Dedifferentiated amniotic fluid mesenchymal stem cell (primary cell): ENCODE data around the gene C11orf86.
"Not testable (repeated sequence)": the region's sequence is repeated elsewhere in the genome, so short reads cannot be mapped to it uniquely, and the experiment has no call there.

Experiments used
- DNase-seq: peaks from one replicate; pipeline ENCODE4 v3.0.0-alpha.2; 2016; ENCODE audit errors: extremely low spot score

The C11orf86 gene

DNA sequence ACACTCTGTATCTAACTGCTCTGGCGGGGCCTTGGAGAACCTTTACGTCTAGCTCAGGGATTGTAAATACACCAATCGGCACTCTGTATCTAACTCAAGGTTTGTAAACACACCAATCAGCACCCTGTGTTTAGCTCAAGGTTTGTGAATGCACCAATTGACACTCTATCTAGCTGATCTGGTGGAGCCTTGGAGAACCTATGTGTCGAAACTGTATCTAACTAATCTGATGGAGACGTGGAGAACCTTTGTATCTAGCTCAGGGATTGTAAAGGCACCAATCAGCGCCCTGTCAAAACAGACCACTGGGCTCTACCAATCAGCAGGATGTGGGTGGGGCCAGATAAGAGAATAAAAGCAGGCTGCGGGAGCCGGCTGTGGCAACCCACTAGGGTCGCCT lies 14.3 kb downstream of the C11orf86 start:
- not testable (repeated sequence) for DNase-seq

DNA sequence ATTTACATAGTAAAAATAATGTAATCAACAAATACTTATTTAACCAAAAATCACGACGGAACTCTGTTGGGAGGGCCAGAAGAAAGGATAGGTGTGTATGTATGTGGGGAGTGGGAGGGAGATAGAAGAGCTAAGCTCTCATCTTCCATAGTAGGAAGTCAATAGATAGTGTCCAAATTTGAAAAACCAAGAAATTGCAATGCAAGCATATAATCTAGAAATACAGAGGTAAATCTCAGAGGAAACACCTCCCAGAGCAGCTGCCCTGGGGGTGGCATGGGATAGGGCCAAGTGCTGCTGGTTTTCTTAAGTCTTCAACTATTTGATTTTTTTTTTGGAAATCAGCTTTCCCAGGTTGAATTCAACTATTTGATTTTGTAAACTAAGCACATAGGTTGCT lies 16.9 kb downstream of the C11orf86 start:
- DNase-seq: no peak

DNA sequence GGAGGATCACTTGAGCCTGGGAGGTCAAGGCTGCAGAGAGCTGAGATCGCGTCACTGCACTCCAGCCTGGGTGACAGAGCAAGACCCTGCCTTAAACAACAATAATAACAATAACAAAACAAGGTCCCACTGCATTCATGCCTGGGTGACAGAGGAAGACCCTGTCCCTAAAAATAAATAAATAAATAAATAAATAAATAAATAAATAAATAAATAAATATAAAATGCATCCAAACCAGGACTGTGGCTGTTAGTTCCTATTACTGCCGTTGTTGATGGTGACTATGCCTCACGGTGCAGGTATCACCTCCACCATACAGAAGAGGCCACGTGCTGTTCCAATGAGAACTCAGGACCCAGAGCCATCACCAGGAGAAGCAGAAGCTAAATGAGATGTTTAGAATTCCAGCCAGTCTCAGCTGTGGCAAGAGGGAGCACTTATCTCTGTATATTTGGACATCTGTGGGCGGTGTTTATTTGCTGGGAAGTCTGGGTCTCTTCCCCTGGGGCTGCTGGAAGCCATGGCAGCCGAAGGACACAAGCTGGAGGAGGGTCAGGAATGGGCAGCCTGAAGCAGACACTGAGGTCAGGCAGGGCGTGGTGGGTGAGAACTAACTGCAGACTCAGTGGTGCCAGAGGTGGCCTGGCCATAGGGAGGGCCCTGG lies 21.6 kb downstream of the C11orf86 start:
- no peak for DNase-seq

DNA sequence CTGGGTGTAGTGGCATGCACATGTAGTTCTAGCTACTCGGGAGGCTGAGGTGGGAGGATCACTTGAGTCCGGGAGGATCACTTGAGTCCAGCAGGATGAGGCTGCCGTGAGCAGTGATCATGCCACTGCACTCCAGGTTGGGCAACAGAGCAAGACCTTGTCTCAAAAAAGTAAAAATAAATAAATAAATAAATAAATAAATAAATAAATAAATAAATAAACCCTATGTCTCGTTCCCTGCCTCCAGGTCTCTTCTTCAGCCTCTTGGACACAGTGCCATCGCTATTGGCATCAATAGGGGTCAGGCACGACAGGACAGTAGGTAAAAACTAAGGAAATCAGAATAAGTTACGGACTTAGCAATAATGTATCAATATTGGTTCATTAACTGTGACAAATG lies 24.5 kb downstream of the C11orf86 start:
- no peak for DNase-seq

DNA sequence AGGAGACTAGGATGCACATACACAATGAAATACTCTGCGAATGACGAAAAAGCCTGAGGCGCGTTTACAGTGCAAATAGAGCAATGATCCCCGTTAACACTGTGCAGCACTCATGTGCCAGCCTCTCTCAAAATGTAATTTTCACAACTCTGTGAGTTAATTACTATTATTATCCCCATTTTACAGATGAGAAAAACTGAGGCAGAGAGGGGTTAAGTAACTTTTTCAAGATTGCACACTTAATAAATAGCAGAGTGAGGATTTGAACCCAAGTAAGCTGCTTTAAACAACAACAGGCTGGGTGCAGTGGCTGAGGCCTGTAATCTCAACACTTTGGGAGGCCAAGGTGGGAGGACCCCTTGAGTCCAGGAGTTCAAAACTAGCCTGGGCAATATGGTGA lies 26.2 kb downstream of the C11orf86 start:
- no peak for DNase-seq

DNA sequence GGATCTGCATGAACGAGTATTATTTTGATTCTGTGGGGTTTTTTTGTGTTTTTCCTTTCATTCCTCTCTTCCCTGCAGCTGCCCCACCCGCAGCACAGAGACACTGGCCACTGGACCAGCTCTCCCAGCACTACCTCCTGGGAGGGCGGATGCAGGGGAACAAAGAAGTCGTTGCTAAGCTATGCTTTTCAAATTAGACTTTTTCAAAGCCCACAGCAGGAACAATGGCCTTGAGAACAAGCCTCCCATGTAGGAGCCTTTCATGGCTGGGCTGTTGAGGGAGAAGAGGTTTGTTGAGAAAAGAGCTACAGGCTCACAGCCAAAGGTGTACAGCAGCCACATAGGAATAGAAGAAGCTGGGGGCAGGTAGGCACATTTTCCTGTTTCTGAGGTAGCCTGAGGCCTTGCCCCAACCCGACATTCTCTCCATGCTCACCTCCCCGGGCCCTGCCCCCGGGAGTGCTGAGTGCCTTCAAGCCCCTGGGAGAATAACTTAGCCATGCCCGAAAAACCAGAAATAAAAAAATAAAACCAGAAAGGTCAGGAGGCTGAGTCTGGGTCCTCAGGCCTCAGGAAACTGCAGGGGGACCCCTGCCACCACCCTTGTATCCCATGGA lies 27.3 kb downstream of the C11orf86 start:
- no peak for DNase-seq

DNA sequence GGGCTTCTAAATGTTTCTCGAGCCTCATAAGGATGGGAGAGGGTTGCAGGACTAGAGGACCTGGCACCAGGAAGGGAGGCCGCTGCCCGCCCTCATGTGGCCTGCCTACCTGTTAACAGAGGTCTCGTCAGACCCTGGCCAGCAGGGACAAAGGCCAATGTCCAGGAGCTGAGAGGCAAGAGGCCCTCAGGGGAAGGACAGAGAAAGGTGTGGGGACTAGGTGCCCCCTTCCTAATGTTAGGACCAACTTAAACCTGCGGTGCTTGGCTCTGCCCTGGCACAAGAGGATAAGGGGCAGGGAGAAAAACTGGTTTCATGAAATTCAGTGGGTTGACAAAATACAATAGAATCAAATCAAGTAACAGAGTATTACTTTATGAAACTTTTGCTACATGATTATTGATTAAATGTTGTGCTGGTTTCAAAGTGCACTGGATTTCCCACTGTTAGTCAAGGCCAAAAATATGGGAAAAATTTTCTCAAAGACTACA lies 27.9 kb downstream of the C11orf86 start:
- no peak for DNase-seq

DNA sequence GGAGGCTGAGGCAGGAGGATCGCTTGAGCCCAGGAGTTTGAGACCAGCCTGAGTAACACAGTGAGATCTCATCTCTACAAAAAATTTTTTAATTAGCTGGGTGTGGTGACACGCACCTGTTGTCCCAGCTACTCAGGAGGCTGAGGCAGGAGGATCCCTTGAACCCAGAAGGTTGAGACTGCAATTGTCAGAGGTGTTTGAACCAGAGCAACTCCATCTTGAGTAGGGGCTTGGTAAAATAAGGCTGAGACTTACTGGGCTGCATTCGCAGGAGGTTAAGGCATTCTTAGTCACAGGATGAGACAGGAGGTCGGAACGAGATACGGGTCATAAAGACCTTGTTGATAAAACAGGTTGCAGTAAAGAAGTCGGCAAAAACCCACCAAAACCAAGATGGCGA lies 30.1 kb downstream of the C11orf86 start:
- not testable (repeated sequence) for DNase-seq

DNA sequence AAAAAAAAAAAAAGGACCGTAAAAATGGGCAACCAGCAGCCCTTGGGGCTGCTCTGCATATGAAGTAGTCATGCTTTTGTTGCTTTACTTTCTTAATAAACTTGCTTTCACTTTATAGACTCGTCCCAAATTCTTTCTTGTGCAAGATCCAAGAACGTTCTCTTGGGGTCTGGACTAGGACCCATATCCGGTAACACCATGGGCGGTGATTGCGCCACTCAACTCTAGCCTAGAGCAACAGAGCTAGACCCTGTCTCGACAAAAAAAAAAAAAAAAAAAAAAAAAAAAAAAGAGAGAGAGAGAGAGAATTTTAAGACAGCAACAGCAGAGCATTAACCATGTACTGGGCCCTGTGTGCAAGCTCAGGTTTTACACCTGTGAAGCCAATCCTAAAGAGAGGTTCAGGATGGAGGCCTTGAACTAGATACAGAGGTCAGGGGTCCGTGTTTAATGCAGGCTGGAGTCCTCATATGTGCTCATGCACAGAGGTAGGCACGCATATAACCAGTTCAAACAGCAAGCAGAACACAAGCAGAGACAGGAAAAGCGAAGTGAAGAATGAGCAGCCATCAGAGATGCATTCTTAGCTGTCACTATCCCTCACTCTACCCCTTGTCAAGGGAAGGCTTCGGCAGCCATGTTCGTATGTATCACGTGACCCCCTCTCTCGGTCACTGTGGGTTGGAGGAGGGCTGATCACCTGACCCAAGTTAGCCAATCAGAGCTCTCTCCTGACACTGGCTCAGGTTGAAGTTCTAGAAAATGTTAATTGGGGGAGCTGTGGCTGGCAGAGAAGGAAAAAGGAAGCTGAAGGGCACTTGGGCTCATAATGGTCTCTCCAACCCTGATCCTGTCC lies 31.2 kb downstream of the C11orf86 start:
- DNase-seq: no peak

DNA sequence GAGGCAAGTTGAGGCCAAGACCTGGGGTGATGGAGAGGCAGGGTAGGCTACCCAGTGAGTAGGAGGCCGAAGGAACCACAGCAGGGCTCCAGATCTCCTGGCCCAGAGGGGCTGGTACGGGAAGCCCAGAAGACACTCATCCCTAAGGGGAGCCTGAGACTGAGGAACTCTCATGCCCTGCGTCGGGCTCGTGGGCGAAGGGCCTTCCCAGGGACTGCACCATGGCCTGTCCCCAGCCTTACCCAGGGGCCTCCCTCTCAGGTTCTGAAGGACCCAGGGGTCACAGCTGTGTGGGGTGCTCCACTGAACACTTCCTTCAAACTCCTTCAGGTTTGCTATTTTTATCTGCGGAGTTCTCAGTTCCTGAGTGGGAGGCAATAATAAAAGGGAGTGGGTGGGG lies 32.0 kb downstream of the C11orf86 start:
- no peak for DNase-seq

DNA sequence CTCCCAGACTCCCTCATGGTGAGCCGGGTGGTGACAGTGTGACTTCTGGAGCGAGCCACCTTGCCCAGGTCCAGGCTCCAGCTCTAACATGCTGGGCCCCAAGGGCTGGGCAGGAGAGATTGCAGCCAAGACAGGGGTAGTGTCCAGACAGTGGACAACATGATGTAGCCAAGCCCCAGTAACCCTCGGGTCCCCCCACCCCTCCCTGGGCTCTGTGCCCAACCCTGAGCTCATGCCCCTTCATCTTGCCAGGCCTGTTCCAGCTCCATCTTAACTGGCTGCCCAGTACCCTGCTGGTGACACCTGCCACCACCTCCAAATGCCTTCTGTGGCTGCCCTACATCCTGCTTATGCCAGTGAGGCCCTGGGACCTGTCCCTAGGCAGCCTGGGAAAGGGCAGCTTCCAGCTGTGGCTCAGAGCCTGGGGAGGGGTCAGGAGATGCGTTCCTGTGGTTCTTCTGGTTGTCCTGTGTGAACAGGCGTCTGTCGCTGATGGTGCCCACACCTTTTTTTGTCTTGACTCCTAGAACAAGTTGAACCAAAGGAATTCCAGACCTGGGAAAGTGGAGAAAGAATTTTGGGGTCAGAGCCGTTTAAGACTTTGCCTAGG lies 35.3 kb downstream of the C11orf86 start:
- no peak for DNase-seq

DNA sequence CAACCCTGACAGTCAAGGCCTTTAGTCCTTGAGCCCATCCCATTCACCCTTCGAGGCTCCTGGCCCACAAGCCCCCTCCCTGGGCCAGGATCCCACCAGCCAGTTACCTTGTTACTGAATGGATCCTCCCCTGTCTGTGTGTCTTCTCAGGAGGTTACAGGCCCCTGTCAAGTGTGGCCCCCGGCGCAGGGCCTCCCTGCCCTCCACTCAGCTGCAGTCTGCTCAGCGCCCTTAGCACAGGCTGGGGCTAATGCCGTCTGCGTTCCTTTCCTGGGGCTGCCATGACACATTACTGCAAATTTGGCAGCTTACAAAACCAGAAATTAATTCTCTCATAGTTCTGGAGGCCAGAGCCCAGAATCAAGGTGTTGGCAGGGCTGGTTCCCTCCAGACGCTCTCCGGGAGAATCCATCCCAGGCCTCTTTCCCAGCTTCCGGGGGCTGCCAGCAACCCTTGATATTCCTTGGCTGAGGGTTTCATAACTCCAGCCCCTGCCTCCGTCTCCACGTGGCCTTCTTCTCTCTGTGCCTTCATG lies 38.5 kb downstream of the C11orf86 start:
- DNase-seq: no peak

DNA sequence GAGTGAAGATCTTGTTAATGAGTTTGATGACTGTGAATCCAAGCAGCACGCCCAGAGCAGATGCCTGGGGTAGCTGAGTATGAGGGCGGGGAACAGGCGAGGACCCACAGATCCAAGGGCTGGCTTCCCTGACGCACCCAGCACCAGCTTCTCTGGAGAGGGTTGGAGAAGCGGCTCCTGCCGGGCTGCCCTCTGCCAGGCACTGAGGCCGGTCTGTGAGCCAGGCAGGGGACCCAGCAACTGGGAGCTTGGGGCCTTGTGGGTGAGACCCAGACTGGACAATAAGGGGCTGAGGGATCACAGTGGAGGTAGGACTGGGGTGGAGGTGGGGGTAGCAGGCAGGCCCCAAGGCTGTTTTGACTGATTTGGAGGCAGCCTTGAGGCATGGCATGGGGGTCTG lies 39.2 kb downstream of the C11orf86 start:
- no peak for DNase-seq

DNA sequence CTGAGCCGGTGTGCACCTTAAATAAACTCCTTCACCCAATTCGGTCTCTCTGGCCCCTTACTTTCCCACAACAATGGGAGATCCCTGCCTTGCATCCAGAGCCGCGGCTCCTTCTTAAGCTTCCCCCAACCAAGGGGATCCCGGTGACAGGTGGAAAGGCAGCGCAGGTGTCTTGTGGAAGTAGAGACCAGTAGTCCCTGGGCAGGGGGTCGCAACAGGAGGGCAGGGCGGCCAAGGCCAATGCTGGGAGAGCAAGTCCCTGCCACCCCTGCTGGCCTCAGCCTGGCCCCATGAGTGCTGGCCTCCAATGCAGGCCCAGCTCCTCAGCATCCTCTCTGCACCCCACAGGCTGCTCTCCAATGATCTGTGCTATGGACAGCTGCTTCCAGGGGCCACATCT lies 39.9 kb downstream of the C11orf86 start:
- no peak for DNase-seq

DNA sequence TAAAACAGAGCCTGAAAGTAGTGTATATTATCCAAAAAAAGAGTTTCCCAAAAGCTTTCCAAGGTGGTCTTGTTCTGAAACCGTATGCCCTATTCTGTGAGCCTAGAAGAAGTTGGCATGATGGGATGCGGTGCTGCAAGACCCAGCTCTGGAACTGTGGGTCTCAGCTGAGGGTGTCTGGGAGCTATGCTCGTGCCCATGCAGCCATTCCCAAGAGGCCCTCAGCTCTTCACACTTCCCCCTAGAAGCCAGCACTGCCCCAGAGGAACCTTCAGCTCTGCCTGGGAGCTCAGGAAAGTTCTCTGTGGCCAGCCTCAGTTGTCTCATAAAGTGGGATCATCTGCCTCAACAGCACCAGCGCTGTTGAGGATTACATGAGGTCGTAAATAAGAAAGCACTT lies 41.4 kb downstream of the C11orf86 start:
- no peak for DNase-seq

DNA sequence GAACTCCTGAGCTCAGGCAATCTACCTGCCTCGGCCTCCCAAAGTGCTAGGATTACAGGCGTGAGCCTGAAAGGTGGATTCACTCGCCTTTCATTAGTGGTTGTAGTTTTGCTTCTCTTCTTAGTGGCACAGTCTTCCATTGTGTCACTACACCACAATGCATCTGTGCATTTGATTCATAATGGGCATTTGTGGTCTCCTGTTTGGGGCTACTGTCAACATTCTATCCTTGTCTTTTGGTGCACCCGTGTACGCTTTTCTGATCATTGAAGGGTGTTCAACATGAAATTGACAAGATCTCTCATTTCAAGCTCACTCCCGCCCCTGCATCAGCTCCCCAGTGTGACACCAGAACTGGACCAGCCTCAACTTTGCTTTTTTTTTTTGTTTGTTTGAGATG lies 45.8 kb downstream of the C11orf86 start:
- no peak for DNase-seq

DNA sequence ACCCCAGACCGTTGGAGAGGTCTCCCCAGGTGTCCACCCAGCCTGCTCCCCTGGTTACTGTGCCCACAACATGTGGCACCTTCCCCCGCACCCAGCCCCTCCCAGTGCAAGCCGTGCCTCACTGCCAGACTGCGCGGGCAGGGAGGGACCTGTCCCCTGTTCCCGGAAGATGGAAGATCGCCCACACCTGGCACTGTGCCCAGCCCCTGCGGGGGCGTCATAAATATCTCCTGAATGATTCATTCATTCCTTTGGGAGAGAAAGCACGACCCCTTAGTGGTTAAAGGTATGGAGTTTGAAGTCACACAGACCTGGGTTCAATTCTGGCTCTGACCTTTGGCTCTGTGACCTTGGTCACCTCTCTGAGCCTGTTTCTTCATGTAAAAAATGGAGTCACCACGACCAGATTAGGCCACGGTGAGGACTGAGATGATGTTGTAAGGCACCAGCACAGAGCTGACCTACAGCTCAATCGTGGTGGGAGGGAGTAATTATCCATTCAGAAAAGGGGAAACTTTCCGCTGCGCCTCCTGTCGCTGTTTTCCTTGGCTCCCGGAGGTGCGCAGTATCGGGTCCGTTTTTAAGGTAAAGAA lies 47.3 kb downstream of the C11orf86 start:
- DNase-seq: no peak

DNA sequence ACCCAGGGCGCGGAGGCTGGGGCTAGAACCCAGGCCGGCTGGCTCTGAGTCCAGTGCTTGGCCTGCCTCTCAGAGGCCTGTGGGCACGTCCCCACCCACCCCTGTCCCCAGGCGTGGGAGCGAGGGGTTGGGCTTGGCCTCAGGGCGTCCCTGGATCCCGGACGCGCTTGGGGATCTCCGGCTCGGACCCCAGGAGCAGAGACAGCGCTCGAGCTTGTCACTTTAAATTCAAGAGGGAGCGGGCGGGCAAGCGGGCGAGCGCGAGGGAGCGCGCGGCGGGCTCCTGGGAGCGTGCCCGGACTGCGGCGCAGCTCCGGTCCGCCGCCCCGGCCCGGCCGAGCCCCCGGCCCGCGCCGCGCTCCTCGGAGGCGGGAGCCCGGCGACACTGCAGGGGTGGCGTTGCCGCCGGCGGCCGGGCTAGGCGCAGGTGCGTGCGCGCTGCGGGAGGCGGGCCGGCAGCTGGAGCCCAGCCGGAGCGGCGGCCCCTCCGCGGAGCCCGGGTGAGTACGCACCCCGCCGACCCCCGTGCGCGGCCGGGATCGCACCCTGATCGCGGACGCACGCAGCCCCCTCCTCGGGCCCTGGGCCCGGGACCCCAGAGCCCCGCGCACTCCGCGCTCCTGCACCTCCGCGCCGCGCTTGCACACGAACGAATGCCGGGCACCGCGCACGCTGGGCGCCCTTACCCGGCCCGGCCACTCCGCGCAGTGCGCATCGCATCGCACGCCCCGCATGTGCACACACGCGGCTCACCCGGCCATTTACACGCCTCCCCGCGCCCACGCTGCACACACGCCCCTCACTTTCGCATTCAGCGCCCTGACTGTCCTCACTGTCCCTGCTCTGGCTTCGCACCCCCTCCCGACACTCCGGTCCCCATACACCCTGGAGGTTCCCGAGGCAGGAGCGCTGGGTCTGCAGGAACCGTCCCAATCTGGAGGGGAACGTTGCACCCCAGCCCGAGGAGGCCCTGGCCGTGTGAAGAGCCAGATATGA lies 48.2 kb downstream of the C11orf86 start, which contains the start of gene SYT12:
SYT12 (plus strand) TSS at position 174 of the 996 bp plus-strand sequence. CDS start 7,011 bp downstream, outside the sequence.
- no peak for DNase-seq

DNA sequence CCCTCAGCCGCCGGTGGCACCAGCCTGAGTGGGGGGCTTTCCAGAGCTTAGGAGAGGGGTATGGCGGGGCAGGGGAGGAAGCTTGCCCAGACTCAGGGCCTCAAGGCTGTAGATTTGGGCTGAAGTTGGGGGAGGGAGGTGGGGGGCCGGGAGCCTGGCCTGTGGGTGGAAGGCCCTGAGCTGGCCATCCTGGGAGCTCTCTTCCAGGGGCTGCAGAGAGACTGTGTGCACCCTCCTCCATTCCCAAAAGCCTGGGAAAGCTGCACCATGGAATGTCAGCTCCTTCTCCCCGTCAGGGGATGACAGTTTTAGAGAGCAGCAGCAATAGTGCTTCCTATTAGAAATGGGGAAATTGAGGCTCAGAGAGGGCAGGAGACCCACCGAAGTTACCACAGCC lies 48.9 kb downstream of the C11orf86 start:
- no peak for DNase-seq

DNA sequence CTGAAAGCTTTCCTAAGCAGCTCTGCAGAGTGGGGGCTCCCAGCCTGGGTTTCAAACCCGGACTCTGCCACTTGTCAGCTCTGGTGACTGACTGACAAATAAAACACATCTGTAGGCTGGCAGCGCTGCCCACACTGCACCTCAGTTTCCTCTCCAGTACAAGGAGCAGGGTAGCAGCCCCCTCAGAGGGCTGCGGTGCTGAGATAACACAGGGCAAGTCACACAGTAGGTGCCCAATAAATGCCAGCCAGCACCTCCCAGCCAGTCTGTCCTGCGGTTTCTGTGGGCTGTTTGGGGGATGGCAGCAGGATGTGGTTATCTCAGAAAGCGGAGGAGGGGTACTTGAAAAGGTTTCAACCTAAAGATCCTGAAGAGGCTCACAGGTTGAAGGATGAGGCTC lies 49.3 kb downstream of the C11orf86 start:
- DNase-seq: no peak
